ENCODE measurements around the gene TAS2R13.

Gene TAS2R13, protein sequence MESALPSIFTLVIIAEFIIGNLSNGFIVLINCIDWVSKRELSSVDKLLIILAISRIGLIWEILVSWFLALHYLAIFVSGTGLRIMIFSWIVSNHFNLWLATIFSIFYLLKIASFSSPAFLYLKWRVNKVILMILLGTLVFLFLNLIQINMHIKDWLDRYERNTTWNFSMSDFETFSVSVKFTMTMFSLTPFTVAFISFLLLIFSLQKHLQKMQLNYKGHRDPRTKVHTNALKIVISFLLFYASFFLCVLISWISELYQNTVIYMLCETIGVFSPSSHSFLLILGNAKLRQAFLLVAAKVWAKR

DNA sequence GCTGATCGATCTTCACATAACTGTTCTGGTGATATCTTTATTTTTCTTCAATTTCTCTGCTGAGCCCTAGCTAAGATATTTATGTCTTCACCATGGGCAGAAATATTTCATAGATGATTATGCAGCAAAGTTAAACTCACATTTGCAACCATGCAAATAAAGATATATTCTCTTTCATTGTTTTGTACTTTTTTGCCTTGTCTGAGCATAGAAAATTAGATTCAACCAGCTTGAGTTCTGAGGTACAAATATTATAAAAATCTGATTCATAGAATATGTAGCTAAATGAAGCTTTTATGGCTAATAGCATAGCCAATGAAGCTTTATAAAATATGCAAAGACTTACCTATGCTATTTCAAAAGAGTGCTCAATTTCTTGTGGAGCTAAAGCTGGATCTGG lies at the start of gene TAS2R13:
Gene TAS2R13, minus strand, starts transcription at position 101 of the 400 bp plus-strand sequence. CDS start 264 bp downstream, outside the sequence.
- TF ChIP-seq, protein P1, sequence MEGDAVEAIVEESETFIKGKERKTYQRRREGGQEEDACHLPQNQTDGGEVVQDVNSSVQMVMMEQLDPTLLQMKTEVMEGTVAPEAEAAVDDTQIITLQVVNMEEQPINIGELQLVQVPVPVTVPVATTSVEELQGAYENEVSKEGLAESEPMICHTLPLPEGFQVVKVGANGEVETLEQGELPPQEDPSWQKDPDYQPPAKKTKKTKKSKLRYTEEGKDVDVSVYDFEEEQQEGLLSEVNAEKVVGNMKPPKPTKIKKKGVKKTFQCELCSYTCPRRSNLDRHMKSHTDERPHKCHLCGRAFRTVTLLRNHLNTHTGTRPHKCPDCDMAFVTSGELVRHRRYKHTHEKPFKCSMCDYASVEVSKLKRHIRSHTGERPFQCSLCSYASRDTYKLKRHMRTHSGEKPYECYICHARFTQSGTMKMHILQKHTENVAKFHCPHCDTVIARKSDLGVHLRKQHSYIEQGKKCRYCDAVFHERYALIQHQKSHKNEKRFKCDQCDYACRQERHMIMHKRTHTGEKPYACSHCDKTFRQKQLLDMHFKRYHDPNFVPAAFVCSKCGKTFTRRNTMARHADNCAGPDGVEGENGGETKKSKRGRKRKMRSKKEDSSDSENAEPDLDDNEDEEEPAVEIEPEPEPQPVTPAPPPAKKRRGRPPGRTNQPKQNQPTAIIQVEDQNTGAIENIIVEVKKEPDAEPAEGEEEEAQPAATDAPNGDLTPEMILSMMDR (conservative IDR thresholded peaks at IDR 0.05; ENCODE audit: control insufficient read depth, insufficient read depth, low read depth, low read length), result no peak
- no peak within 1 kb of the TSS for H3K4me3 ChIP-seq (ENCODE audit: control insufficient read depth, low read depth, low read length)
- DNase-seq (ENCODE audit: low read depth), result no peak

DNA sequence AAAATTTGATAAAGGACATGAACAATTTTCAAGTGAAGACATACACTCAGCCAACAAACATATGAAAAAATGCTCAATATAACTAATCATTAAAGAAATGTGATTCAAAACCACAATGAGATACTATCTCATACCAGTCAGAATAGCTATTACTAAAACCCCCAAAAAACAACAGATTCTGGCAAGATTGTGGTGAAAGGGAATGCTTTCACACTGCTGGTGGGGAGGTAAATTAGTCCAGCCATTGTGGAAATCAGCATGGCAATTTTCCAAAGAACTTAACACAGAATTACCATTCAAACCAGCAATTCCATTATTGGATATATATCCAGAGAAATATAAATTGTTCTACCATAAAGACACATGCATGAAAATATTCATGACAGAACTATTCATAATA lies 48.4 kb upstream of the TAS2R13 start:
- H3K4me3 ChIP-seq (ENCODE audit: control insufficient read depth, low read depth, low read length), result no peak overlapping the region
- no peak for DNase-seq (ENCODE audit: low read depth)
- TF ChIP-seq, protein P1 (conservative IDR thresholded peaks at IDR 0.05; ENCODE audit: control insufficient read depth, insufficient read depth, low read depth, low read length), result no peak

DNA sequence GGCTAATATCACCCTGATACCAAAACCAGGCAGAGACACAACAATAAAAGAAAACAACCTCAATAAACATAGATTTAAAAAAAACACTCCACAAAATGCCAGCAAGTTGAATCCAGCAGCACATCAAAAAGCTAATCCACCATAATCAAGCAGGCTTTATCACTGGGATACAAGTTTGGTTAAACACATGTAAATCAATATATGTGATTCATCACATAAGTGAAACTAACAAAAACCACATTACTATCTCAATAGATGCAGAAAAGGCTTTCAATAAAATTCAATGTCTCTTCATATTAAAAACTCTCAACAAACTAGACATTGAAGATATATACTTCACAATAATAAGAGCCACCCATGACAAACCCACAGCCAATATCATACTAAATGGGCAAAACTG lies 46.7 kb upstream of the TAS2R13 start:
- TF ChIP-seq, protein P1 (conservative IDR thresholded peaks at IDR 0.05; ENCODE audit: control insufficient read depth, insufficient read depth, low read depth, low read length), result no peak
- no peak for DNase-seq (ENCODE audit: low read depth)
- H3K4me3 ChIP-seq (ENCODE audit: control insufficient read depth, low read depth, low read length), result no peak overlapping the region

DNA sequence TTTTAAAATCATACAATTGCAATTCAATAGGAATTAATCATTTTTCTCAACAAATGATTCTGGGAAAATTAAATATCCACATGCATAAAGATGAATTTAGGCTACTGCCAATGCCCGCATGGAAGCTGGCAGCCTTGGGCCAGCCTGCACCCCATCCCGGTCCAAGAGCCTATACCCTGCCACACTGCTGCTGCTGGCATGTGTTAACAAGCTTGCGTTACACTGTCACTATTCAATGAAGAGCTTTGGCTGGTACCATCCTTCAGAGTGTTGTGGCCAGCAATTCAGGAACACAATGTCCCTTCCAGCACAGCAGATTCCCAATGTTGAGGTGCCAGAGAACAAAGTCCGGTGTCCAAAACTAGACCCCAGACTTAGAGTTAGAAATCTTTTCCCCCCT lies 43.3 kb upstream of the TAS2R13 start:
- TF ChIP-seq, protein P1 (conservative IDR thresholded peaks at IDR 0.05; ENCODE audit: control insufficient read depth, insufficient read depth, low read depth, low read length), result no peak
- DNase-seq (ENCODE audit: low read depth), result no peak

DNA sequence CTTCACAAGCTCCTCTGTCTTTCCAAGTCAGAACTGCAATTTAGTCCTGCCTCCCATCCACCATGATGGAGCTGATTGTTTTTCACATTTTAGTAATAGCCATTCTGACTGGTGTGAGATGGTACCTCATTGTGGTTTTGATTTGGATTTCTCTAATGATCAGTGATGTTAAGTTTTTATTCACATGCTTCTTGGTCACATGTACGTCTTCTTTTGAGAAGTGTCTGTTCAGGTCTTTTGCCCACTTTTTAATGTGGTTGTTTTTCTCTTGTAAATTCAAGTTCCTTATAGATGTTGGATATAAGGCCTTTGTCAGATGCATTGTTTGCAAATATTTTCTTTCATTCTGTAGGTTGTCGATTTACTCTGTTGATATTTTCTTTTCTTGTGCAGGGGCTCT lies 33.8 kb upstream of the TAS2R13 start:
- TF ChIP-seq, protein P1 (conservative IDR thresholded peaks at IDR 0.05; ENCODE audit: control insufficient read depth, insufficient read depth, low read depth, low read length), result no peak
- no peak for DNase-seq (ENCODE audit: low read depth)
- no peak overlapping the region for H3K4me3 ChIP-seq (ENCODE audit: control insufficient read depth, low read depth, low read length)

More for the DNA sequence above, 43.3 kb upstream of the TAS2R13 start:
- H3K4me3 ChIP-seq (ENCODE audit: control insufficient read depth, low read depth, low read length), result no peak overlapping the region

DNA sequence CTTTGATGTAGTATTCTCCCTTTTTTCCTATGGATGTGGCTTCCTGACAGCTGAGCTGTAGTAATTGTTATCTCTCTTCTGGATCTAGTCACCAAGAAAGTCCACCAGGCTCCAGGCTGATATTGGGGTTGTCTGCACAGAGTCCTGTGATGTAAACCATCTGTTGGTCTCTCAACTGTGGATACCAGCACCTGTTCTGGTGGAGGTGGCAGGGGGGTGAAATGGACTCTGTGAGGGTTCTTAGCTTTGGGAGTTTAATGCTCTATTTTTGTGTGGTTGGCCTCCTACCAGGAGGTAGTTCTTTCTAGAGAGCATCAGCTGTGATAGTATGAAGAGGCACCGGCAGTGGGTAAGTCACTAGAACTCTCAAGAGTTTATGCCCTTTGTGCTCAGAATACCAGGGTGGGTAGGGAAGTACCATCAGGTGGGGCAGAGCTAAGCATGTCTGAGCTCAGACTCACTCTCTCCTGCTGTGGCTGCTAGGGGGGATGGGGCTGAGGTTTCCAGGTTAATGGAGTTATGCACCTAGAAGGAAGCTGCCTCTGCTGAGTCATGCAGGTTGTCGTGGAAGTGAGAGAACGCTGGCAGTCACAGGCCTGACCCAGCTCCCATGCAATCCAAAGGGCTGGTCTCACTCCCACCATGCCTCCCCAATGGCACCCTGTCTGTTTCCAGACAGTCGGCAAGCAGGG lies 32.7 kb upstream of the TAS2R13 start:
- no peak for DNase-seq (ENCODE audit: low read depth)
- TF ChIP-seq, protein P1 (conservative IDR thresholded peaks at IDR 0.05; ENCODE audit: control insufficient read depth, insufficient read depth, low read depth, low read length), result no peak
- no peak overlapping the region for H3K4me3 ChIP-seq (ENCODE audit: control insufficient read depth, low read depth, low read length)
